CD4-positive, alpha-beta T cell (primary cell): ENCODE data around the gene TMSB4X. TPM values are rescaled to one million over a fixed set of nuclear protein-coding genes. Genes with fewer than 3 reads are reported as not detected.

ENCODE experiments used
- ATAC-seq: fragments of 200-7000 bp; cut with Tn5 transposase; one replicate; pipeline ENCODE4 v1.10.0; 2022; ENCODE audit warnings: mild to moderate bottlenecking; ENCODE audit not compliant: poor library complexity
- CTCF ChIA-PET: fragments of 350-600 bp; sonication (Branson Sonifier 250); formaldehyde crosslinking; loops from one replicate; lab custom pipeline; 2021; ENCODE audit warnings: antibody characterized with exemption, inconsistent platforms; lab: Charles Lee
- POLR2A ChIA-PET: fragments of 350-600 bp; sonication (Branson Sonifier 250); formaldehyde crosslinking; loops from one replicate; lab custom pipeline; 2021; ENCODE audit warnings: antibody characterized with exemption, inconsistent platforms; lab: Charles Lee
- DNase-seq, 14 experiments: peaks; one replicate each; pipeline ENCODE4 v3.0.0-alpha.2; 2013 to 2020; ENCODE audit warnings: mixed read lengths in 2 of 14
- H3K27ac ChIP-seq, 2 donors: one replicate each; pipeline versions ENCODE4 v1.5.1 to v1.7.0; 2013; ENCODE audit warnings: low read length in 2 of 2, low read depth in 1 of 2, mild to moderate bottlenecking in 1 of 2
- H3K27me3 ChIP-seq, 2 experiments: 1 replicate in 1 of 2; 2 replicates in 1 of 2; pipeline versions ENCODE4 v1.6.1 to v1.7.0; 2013; ENCODE audit warnings: low read length in 2 of 2, control low read depth in 1 of 2, mild to moderate bottlenecking in 1 of 2, moderate library complexity in 1 of 2; ENCODE audit not compliant: insufficient read depth in 2 of 2, control insufficient read depth in 1 of 2
- H3K36me3 ChIP-seq: one replicate; pipeline ENCODE4 v1.6.1; 2013; ENCODE audit warnings: low read length, control low read depth; ENCODE audit not compliant: insufficient read depth
- H3K4me1 ChIP-seq: one replicate; pipeline ENCODE4 v1.6.1; 2013; ENCODE audit warnings: low read length, control low read depth; ENCODE audit not compliant: insufficient read depth
- H3K4me3 ChIP-seq: one replicate; pipeline ENCODE4 v1.5.1; 2013; ENCODE audit warnings: mild to moderate bottlenecking, low read length, moderate library complexity
- H3K9me3 ChIP-seq, 2 experiments: 1 replicate in 1 of 2; 2 replicates in 1 of 2; pipeline versions ENCODE4 v1.6.1 to v1.7.0; 2013; ENCODE audit warnings: low read length in 2 of 2, mild to moderate bottlenecking in 2 of 2, control low read depth in 1 of 2, moderate library complexity in 1 of 2; ENCODE audit not compliant: control insufficient read depth in 1 of 2, insufficient read depth in 1 of 2
- H3K27ac Mint-ChIP-seq: one replicate; pipeline ENCODE4 v1.8.0; 2020; ENCODE audit warnings: mixed read lengths
- H3K27me3 Mint-ChIP-seq: one replicate; pipeline ENCODE4 v1.8.0; 2021; ENCODE audit warnings: mixed read lengths
- H3K36me3 Mint-ChIP-seq: one replicate; pipeline ENCODE4 v1.8.0; 2021; ENCODE audit warnings: low read depth, mixed read lengths
- H3K4me1 Mint-ChIP-seq: one replicate; pipeline ENCODE4 v1.8.0; 2021; ENCODE audit warnings: low read depth, mixed read lengths
- H3K4me3 Mint-ChIP-seq: one replicate; pipeline ENCODE4 v1.8.0; 2020; ENCODE audit warnings: mild to moderate bottlenecking, mixed read lengths
- H3K9me3 Mint-ChIP-seq: one replicate; pipeline ENCODE4 v1.8.0; 2020; ENCODE audit warnings: mixed read lengths
- intact Hi-C, 2 experiments: fragments of 100-400 bp; cut with DNase I in 1 of 2; cut with micrococcal nuclease in 1 of 2; formaldehyde crosslinking; loops; one replicate each; pipeline versions ENCODE4 v1.15.1 to v1.9.0; 2023 to 2025; cut with DNase I, micrococcal nuclease
- total RNA-seq, 174 experiments: library from RNA in 2 of 174; stranded (reverse) in 2 of 174; gene quantifications; one replicate each; pipeline ENCODE4 v1.2.3 and lab custom pipeline; 2021 to 2026
- TF ChIP-seq, protein P1 (sequence below): fragments of 200-600 bp; IDR thresholded peaks from one replicate; pipeline ENCODE4 v1.8.0; 2022; ENCODE audit warnings: antibody characterized with exemption, mild to moderate bottlenecking

TMSB4X gene
- total RNA-seq, 2 experiments from 2014 or later, result 2,621 to 2,738 TPM

- Histone ChIP-seq H3K27me3 (no peaks in the 10 kb centered on the region), H3K9me3 (no peaks in the 10 kb centered on the region), H3K27ac (no peak overlapping the region), H3K4me3 (no peak overlapping the region), H3K4me1 (peaks cover 45% of the 10 kb centered on the region), H3K36me3 (no peaks in the 10 kb centered on the region)
- Mint-ChIP-seq H3K9me3 (peaks cover 6% of the 10 kb centered on the region), H3K4me3 (no peak overlapping the region), H3K27ac (no peak overlapping the region), H3K27me3 (no peaks in the 10 kb centered on the region), H3K4me1 (peaks cover 65% of the 10 kb centered on the region), H3K36me3 (peaks cover 11% of the 10 kb centered on the region)
- intact Hi-C loops, result no loop called here
- ATAC-seq (no peak), DNase-seq (no peak)
- TF ChIP-seq, protein P1, sequence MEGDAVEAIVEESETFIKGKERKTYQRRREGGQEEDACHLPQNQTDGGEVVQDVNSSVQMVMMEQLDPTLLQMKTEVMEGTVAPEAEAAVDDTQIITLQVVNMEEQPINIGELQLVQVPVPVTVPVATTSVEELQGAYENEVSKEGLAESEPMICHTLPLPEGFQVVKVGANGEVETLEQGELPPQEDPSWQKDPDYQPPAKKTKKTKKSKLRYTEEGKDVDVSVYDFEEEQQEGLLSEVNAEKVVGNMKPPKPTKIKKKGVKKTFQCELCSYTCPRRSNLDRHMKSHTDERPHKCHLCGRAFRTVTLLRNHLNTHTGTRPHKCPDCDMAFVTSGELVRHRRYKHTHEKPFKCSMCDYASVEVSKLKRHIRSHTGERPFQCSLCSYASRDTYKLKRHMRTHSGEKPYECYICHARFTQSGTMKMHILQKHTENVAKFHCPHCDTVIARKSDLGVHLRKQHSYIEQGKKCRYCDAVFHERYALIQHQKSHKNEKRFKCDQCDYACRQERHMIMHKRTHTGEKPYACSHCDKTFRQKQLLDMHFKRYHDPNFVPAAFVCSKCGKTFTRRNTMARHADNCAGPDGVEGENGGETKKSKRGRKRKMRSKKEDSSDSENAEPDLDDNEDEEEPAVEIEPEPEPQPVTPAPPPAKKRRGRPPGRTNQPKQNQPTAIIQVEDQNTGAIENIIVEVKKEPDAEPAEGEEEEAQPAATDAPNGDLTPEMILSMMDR, result no peak
- POLR2A ChIA-PET, result interaction anchor here (1.1 to 19.1 kb wide), 2 partner anchors 10 to 13 kb away, joined by 3 to 502 read pairs; no protein-coding TSS in a partner anchor
- CTCF ChIA-PET, result no interaction called here
Observed at GRCh38 chrX:12988797-12989196, 13.9 kb downstream of the TMSB4X start.

- H3K27ac ChIP-seq, result no peak overlapping the region
- H3K9me3 ChIP-seq, result no peaks in the 10 kb centered on the region
- H3K27ac Mint-ChIP-seq, result no peak overlapping the region
- intact Hi-C loops, result no loop called here
- no peaks in the 10 kb centered on the region for H3K27me3 ChIP-seq
- ATAC-seq (no peak), DNase-seq (no peak)
- H3K9me3 Mint-ChIP-seq, result peaks cover 6% of the 10 kb centered on the region
- H3K36me3 Mint-ChIP-seq, result peaks cover 11% of the 10 kb centered on the region
- H3K36me3 ChIP-seq, result no peaks in the 10 kb centered on the region
- H3K27me3 Mint-ChIP-seq, result no peaks in the 10 kb centered on the region
- CTCF ChIA-PET, result no interaction called here
- H3K4me1 Mint-ChIP-seq, result peaks cover 65% of the 10 kb centered on the region
- peaks cover 40% of the 10 kb centered on the region for H3K4me1 ChIP-seq
- TF ChIP-seq, protein P1, result no peak
- no peak overlapping the region for H3K4me3 Mint-ChIP-seq
- no peak overlapping the region for H3K4me3 ChIP-seq
- POLR2A ChIA-PET, result interaction anchor here (1.4 kb wide), 1 partner anchor 11 kb away, joined by 7 read pairs; no protein-coding TSS in a partner anchor
Observed at GRCh38 chrX:12989461-12989860, 14.6 kb downstream of the TMSB4X start.

GRCh38 chrX:12991575-12991974, 16.7 kb downstream of the TMSB4X start:
- DNase-seq (no peak), ATAC-seq (no peak)
- intact Hi-C loops, result no loop called here
- H3K4me3 Mint-ChIP-seq, result no peak overlapping the region
- Histone ChIP-seq H3K27ac (no peak overlapping the region), H3K4me3 (no peak overlapping the region), H3K9me3 (no peaks in the 10 kb centered on the region), H3K27me3 (no peaks in the 10 kb centered on the region), H3K36me3 (no peaks in the 10 kb centered on the region), H3K4me1 (peaks cover 20% of the 10 kb centered on the region)
- peaks cover 59% of the 10 kb centered on the region for H3K4me1 Mint-ChIP-seq
- ChIA-PET POLR2A (interaction anchor here (1.0 to 21.5 kb wide), 3 partner anchors 12 to 96 kb away, joined by 3 to 502 read pairs (median 4); partner anchors contain the start of gene TMSB4X), CTCF (interaction anchor here (1.1 kb wide), 1 partner anchor 45 kb away, joined by 4 read pairs; no protein-coding TSS in a partner anchor)
- TF ChIP-seq, protein P1, result no peak
- no peaks in the 10 kb centered on the region for H3K27me3 Mint-ChIP-seq
- peaks cover 4% of the 10 kb centered on the region for H3K36me3 Mint-ChIP-seq
- H3K27ac Mint-ChIP-seq, result no peak overlapping the region
- no peaks in the 10 kb centered on the region for H3K9me3 Mint-ChIP-seq
